ENCODE results near the gene KCTD11. TPM values are rescaled to one million over a fixed set of nuclear protein-coding genes. Genes with fewer than 3 reads are reported as not detected.

KCTD11 gene
- total RNA-seq, 1 donor = 6.9 TPM

DNA sequence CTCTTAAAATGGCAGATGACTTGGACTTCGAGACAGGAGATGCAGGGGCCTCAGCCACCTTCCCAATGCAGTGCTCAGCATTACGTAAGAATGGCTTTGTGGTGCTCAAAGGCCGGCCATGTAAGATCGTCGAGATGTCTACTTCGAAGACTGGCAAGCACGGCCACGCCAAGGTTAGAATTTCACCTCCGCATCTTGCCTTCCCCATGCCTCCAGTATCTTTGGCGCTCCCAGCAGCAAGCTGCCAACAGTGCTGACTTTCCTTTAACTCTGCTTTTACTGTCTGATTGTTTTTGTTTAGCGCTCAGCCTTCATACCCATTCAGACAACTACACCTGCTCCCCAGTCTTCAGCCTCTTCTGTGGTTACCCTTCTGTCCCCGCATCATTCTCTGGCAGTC is 42.3 kb upstream of the KCTD11 start:
- no peak for DNase-seq (ENCODE audit: low read depth)
- no peak for TF ChIP-seq CTCF (IDR thresholded peaks at IDR 0.05; ENCODE audit: insufficient read depth, low read length)
- peak overlapping the region; percentile 91 for H3K4me3 ChIP-seq (ENCODE audit: low read depth, low read length)

- TF ChIP-seq CTCF (IDR thresholded peaks at IDR 0.05; ENCODE audit: insufficient read depth, low read length) = no peak
- DNase-seq (ENCODE audit: low read depth) = no peak
- H3K4me3 ChIP-seq (ENCODE audit: low read depth, low read length) = no peak overlapping the region
Observed at GRCh38 chr17:7311110-7311705, 40.8 kb upstream of the KCTD11 start.

DNA sequence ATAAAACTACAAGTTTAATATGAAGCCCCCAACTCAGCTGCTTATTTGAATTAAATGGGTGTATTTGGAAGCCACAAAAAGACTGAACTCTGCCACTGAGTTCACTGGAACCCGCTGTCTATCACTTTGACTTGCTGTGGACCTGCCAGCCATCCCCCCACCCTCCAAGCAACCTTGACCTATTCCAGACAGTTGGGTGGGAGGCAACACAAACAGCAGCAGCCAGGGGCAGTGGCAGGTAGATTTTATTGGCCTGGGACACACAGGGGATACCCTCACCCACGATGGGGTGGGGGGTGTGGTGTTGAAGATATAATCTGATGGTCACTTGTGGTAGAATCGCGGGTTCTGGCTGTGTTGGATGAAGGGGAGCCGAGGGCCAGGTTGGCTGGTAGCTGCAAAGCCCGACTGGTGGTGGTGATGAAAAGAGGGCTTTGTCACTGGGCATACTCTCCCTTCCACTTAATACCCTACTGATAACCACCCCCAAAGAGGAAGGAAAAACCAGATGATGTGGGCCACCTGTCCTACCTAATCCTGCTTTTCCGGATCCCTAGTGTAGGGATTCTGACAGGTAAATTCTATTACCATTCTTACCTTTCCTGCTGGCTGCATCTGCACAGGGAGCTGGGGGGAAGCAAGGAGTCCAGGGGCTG is 39.4 kb upstream of the KCTD11 start:
- no peak for DNase-seq (ENCODE audit: low read depth)
- H3K4me3 ChIP-seq (ENCODE audit: low read depth, low read length) = no peak overlapping the region
- no peak for TF ChIP-seq CTCF (IDR thresholded peaks at IDR 0.05; ENCODE audit: insufficient read depth, low read length)

- peak; percentile 20 for TF ChIP-seq CTCF (IDR thresholded peaks at IDR 0.05; ENCODE audit: insufficient read depth, low read length)
- no peak overlapping the region for H3K4me3 ChIP-seq (ENCODE audit: low read depth, low read length)
- DNase-seq (ENCODE audit: low read depth) = no peak
Observed at GRCh38 chr17:7313088-7313889, 38.7 kb upstream of the KCTD11 start.

GRCh38 chr17:7313890-7314718 is 37.9 kb upstream of the KCTD11 start:
- TF ChIP-seq CTCF (IDR thresholded peaks at IDR 0.05; ENCODE audit: insufficient read depth, low read length) = no peak
- peak overlapping the region; percentile 90 for H3K4me3 ChIP-seq (ENCODE audit: low read depth, low read length)
- no peak for DNase-seq (ENCODE audit: low read depth)
